Breast epithelium (tissue), 3 donors: ENCODE data around the gene WSB2.

Experiments
- POLR2A ChIP-seq: fragments of 450-650 bp; IDR thresholded peaks from one replicate; pipeline ENCODE4 v1.6.1; 2016; ENCODE audit warnings: antibody characterized with exemption, mild to moderate bottlenecking, moderate library complexity
- POLR2AphosphoS5 ChIP-seq, 3 donors: sonication (generic); formaldehyde crosslinking; IDR thresholded peaks; one replicate each; pipeline ENCODE4 v1.6.1; 2017; ENCODE audit warnings: antibody characterized with exemption in 3 of 3
- TF ChIP-seq, protein P1 (sequence below), 3 donors: fragments of 450-650 bp; IDR thresholded peaks; one replicate each; pipeline ENCODE4 v1.5.1; 2016 to 2017; ENCODE audit warnings: antibody characterized with exemption in 3 of 3, mild to moderate bottlenecking in 3 of 3, moderate library complexity in 3 of 3

DNA sequence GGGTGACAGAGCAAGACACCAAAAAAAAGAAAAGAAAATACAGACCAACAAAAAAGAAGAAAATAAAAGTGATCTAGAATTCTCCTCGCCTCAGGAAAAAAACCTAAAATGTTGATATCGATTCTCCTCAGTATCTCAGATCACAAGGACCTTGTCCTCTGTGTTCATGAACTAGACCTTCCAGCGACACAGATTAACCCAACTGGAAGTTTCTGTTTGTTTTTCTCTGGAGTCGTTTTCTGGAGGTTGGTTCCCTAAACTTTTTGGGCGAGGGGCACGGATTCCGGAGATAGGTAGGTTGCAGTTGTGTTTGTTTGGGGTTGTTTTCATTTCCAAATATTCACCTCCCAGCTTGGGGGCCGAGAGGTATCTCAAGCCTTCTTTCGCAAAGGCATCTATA lies 45.0 kb downstream of the WSB2 start:
- TF ChIP-seq, protein P1, sequence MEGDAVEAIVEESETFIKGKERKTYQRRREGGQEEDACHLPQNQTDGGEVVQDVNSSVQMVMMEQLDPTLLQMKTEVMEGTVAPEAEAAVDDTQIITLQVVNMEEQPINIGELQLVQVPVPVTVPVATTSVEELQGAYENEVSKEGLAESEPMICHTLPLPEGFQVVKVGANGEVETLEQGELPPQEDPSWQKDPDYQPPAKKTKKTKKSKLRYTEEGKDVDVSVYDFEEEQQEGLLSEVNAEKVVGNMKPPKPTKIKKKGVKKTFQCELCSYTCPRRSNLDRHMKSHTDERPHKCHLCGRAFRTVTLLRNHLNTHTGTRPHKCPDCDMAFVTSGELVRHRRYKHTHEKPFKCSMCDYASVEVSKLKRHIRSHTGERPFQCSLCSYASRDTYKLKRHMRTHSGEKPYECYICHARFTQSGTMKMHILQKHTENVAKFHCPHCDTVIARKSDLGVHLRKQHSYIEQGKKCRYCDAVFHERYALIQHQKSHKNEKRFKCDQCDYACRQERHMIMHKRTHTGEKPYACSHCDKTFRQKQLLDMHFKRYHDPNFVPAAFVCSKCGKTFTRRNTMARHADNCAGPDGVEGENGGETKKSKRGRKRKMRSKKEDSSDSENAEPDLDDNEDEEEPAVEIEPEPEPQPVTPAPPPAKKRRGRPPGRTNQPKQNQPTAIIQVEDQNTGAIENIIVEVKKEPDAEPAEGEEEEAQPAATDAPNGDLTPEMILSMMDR (IDR thresholded peaks at IDR 0.05), result no peak
- TF ChIP-seq POLR2AphosphoS5 (IDR thresholded peaks at IDR 0.05) (no peak), POLR2A (no peak)
